ENCODE data around the gene USP6NL. TPM values are rescaled to one million over a fixed set of nuclear protein-coding genes. Genes with fewer than 3 reads are reported as not detected.

Gene USP6NL
- total and polyA plus RNA-seq, 2 of the 8 experiments (the other 6 are each of a cell fraction or from before 2014, with no cell fraction given), result 10.9 to 28.8 TPM

- ChIA-PET POLR2A (ENCODE audit: partially characterized antibody) (no interaction called here), CTCF (ENCODE audit: partially characterized antibody) (no interaction called here)
- Histone ChIP-seq H3K4me1 (replicated peaks in 1 of 4; ENCODE audit: control insufficient read depth in 3 of 4, insufficient read depth in 4 of 4, low read length in 3 of 4) (peaks cover 0 to 10% (median 8%) of the 10 kb centered on the region in 4 experiments; a peak in 5 of 7 replicates), H3K27me3 (replicated peaks in 1 of 4; ENCODE audit: control insufficient read depth in 3 of 4, extremely low read depth in 1 of 4, insufficient read depth in 3 of 4, low read length in 3 of 4) (no peaks in the 10 kb centered on the region), H3K79me2 (ENCODE audit: control insufficient read depth in 1 of 2, insufficient read depth in 2 of 2, low read length in 2 of 2) (peaks cover 11 to 99% of the 10 kb centered on the region in 2 experiments), H4K8ac (ENCODE audit: extremely low read depth, insufficient read depth, low read length) (no peak overlapping the region), H4K20me1 (replicated peaks in 1 of 2; ENCODE audit: control insufficient read depth in 1 of 2, insufficient read depth in 2 of 2, low read length in 2 of 2) (peaks cover 6 to 16% of the 10 kb centered on the region in 2 experiments), H2BK120ac (replicated peaks; ENCODE audit: low read depth, low read length) (no peak overlapping the region), H2AK5ac (ENCODE audit: low read depth, low read length) (no peak overlapping the region), H2BK12ac (ENCODE audit: low read depth, low read length) (no peak overlapping the region), H3K4ac (replicated peaks; ENCODE audit: insufficient read length, low read depth, low read length) (no peak overlapping the region), H4K5ac (ENCODE audit: insufficient read length, low read depth, low read length) (no peak overlapping the region), H3K14ac (ENCODE audit: insufficient read length) (no peak overlapping the region), H3K18ac (ENCODE audit: extremely low read depth, low read length) (no peak overlapping the region), H2BK20ac (ENCODE audit: low read length) (no peak overlapping the region), H3K23me2 (ENCODE audit: low read depth, low read length) (no peaks in the 10 kb centered on the region), H3K56ac (replicated peaks; ENCODE audit: insufficient read length, low read depth, low read length) (no peak overlapping the region), H2BK5ac (ENCODE audit: low read depth, low read length) (no peak overlapping the region), H3K9me3 (ENCODE audit: insufficient read depth in 2 of 2, low read depth in 1 of 2, low read length in 1 of 2) (no peaks in the 10 kb centered on the region), H3K23ac (ENCODE audit: insufficient read length) (no peak overlapping the region), H2BK15ac (ENCODE audit: low read length) (no peak overlapping the region), H3K9ac (replicated peaks in 1 of 4; ENCODE audit: extremely low read depth in 1 of 4, low read depth in 3 of 4, low read length in 3 of 4) (no peak overlapping the region), H4K91ac (replicated peaks; ENCODE audit: insufficient read length, low read length) (no peak overlapping the region), H3K4me2 (ENCODE audit: insufficient read depth in 1 of 2, low read depth in 2 of 2, low read length in 2 of 2) (0 out of 4 replicates have a peak overlapping the region, but pooled peaks of 1 of the 2 experiments have one; percentile 5), H3K36me3 (ENCODE audit: control insufficient read depth in 2 of 4, insufficient read depth in 4 of 4, low read length in 3 of 4) (no peaks in the 10 kb centered on the region), H3K79me1 (ENCODE audit: low read depth, low read length) (no peaks in the 10 kb centered on the region; the same call in 1 of the 2 replicates), H3K4me3 (ENCODE audit: extremely low read depth in 1 of 4, insufficient read depth in 2 of 4, low read depth in 3 of 4, low read length in 4 of 4) (no peak overlapping the region), H2AFZ (ENCODE audit: low read length) (no peak overlapping the region), H3K27ac (ENCODE audit: low read depth, low read length) (no peak overlapping the region)
- WGBS, 2 experiments (ENCODE audit: extremely low coverage in 1 of 2, insufficient coverage in 1 of 2, insufficient read length in 1 of 2, insufficient replicate concordance in 2 of 2, low coverage in 1 of 2, low lambda C conversion rate in 2 of 2, missing lambda C conversion rate in 1 of 2), result 90% methylated on average over 7 of the region's 7 CpGs; no CpG with 5 or more reads in 1 of the 2 experiments
- DNase-seq (ENCODE audit: low read depth in 1 of 2, low spot score in 2 of 2) (no peak), FAIRE-seq (no peak)
- TF ChIP-seq CTCF (IDR thresholded peaks at IDR 0.05; ENCODE audit: control extremely low read depth in 1 of 3, insufficient read depth in 1 of 3, low read depth in 1 of 3, low read length in 3 of 3) (no peak), TCF12 (IDR thresholded peaks at IDR 0.05; ENCODE audit: low read depth, low read length) (no peak), TEAD4 (IDR thresholded peaks at IDR 0.05; ENCODE audit: low read depth, low read length) (no peak), SUZ12 (IDR thresholded peaks at IDR 0.05; ENCODE audit: low read length) (no peak), RAD21 (IDR thresholded peaks at IDR 0.05 in 1 of 2, conservative IDR thresholded peaks at IDR 0.05 in 1 of 2; ENCODE audit: low read depth in 2 of 2, low read length in 2 of 2) (no peak), SP2 (IDR thresholded peaks at IDR 0.05; ENCODE audit: low read length) (no peak), POLR2AphosphoS5 (IDR thresholded peaks at IDR 0.05; ENCODE audit: low read depth, low read length) (no peak)
These were observed 9.1 kb downstream of the USP6NL start for GRCh38 chr10:11602358-11602757.
